Smooth muscle cell (in vitro differentiated cells): ENCODE results near the gene TMEM14B. TPM values are rescaled to one million over a fixed set of nuclear protein-coding genes. Genes with fewer than 3 reads are reported as not detected.

Source experiments
- DNase-seq: peaks from one replicate; lab custom pipeline; 2025; ENCODE audit not compliant: unreplicated experiment; lab: John Stamatoyannopoulos, UW
- H2AFZ ChIP-seq: fragments of 200-600 bp; sonication (generic); 2 replicates; pipeline ENCODE4 v1.6.0; 2016; ENCODE audit warnings: antibody characterized with exemption, low read depth, mild to moderate bottlenecking
- H3F3A ChIP-seq: fragments of 200-600 bp; sonication (generic); 2 replicates; pipeline ENCODE4 v1.6.0; 2017; ENCODE audit warnings: antibody characterized with exemption, low read depth
- H3K27ac ChIP-seq: fragments of 200-600 bp; sonication (generic); 2 replicates; pipeline ENCODE4 v1.5.1; 2016; ENCODE audit warnings: low read depth, mild to moderate bottlenecking
- H3K27me3 ChIP-seq: fragments of 200-600 bp; sonication (generic); 2 replicates; pipeline ENCODE4 v1.6.1; 2016; ENCODE audit warnings: low read depth, mild to moderate bottlenecking
- H3K36me3 ChIP-seq: fragments of 200-600 bp; sonication (generic); 2 replicates; pipeline ENCODE4 v1.5.1; 2016; ENCODE audit warnings: low read depth
- H3K4me1 ChIP-seq: fragments of 200-600 bp; sonication (generic); 2 replicates; pipeline ENCODE4 v1.5.1; 2016; ENCODE audit warnings: low read depth
- H3K4me2 ChIP-seq: fragments of 200-600 bp; sonication (generic); 2 replicates; pipeline ENCODE4 v1.6.0; 2016; ENCODE audit warnings: mild to moderate bottlenecking
- H3K4me3 ChIP-seq: fragments of 200-600 bp; sonication (generic); 2 replicates; pipeline ENCODE4 v1.5.1; 2016; ENCODE audit warnings: mild to moderate bottlenecking
- H3K79me2 ChIP-seq: fragments of 200-600 bp; sonication (generic); 2 replicates; pipeline ENCODE4 v1.6.0; 2016; ENCODE audit warnings: low read depth, mild to moderate bottlenecking
- H3K9ac ChIP-seq: fragments of 200-600 bp; sonication (generic); 2 replicates; pipeline ENCODE4 v1.6.0; 2016; ENCODE audit warnings: low read depth
- H3K9me3 ChIP-seq: fragments of 200-600 bp; sonication (generic); replicated peaks from 2 replicates; pipeline ENCODE4 v1.5.1; 2016; ENCODE audit warnings: low read depth
- H4K20me1 ChIP-seq: fragments of 200-600 bp; sonication (generic); 2 replicates; pipeline ENCODE4 v1.6.0; 2016; ENCODE audit warnings: low read depth
- CTCF ChIP-seq: fragments of 200-600 bp; sonication (generic); IDR thresholded peaks from 2 replicates; pipeline ENCODE4 v1.5.1; 2017; ENCODE audit warnings: borderline replicate concordance, mild to moderate bottlenecking, antibody characterized with exemption; ENCODE audit not compliant: insufficient read depth, poor library complexity, severe bottlenecking
- WGBS: methylation state at CpG from one replicate; pipeline ENCODE4 v1.1.7; 2016; ENCODE audit warnings: low lambda C conversion rate; 5-methylcytosine and 5-hydroxymethylcytosine counted together
- polyA plus RNA-seq: library from polyadenylated mRNA; unstranded; fragments of >200 nt; fragmentation: Nextera tagmentation; extraction: Ambion mirVana; gene quantifications from 2 replicates; pipeline ENCODE4 v1.2.1, GENCODE V29; 2016
- total RNA-seq: library from RNA; depleted of rRNA; stranded (reverse); fragments of >200 nt; gene quantifications from 2 replicates; pipeline ENCODE4 v1.2.3, GENCODE V29; 2014

TMEM14B gene
- total and polyA plus RNA-seq, 2 experiments from 2014 or later: 72.2 to 95.4 TPM

GRCh38 chr6:10722820-10723566 lies 24.6 kb upstream of the TMEM14B start, which contains the start of gene TMEM14C:
TSS of gene TMEM14C (plus strand) at chr6:10723070. CDS start at chr6:10724614, 1,544 bp downstream.
- H3K27me3 ChIP-seq: no peaks in the 10 kb centered on the region
- no peaks in the 10 kb centered on the region for H4K20me1 ChIP-seq
- TF ChIP-seq CTCF: no peak
- H3K4me1 ChIP-seq: peaks cover 28% of the 10 kb centered on the region
- H2AFZ ChIP-seq: peak within 1 kb of the TSS; percentile 94
- under 1% methylated on average over 54 of the region's 55 CpGs for WGBS
- peak within 1 kb of the TSS; percentile 77 for H3K27ac ChIP-seq
- H3F3A ChIP-seq: peaks cover 13% of the 10 kb centered on the region
- H3K36me3 ChIP-seq: peaks cover 8% of the 10 kb centered on the region
- H3K9ac ChIP-seq: peak within 1 kb of the TSS; percentile 85
- peaks cover 12% of the 10 kb centered on the region for H3K79me2 ChIP-seq
- H3K4me3 ChIP-seq: peak within 1 kb of the TSS; percentile 79
- H3K4me2 ChIP-seq: peak within 1 kb of the TSS; percentile 90
- peak; percentile 92 for DNase-seq
- no peaks in the 10 kb centered on the region for H3K9me3 ChIP-seq

GRCh38 chr6:10723567-10723881 lies 24.1 kb upstream of the TMEM14B start:
- no peaks in the 10 kb centered on the region for H3K9me3 ChIP-seq
- peak overlapping the region; percentile 77 for H3K27ac ChIP-seq
- no peaks in the 10 kb centered on the region for H4K20me1 ChIP-seq
- H3K4me2 ChIP-seq: peak overlapping the region; percentile 90
- H2AFZ ChIP-seq: no peak overlapping the region
- peaks cover 13% of the 10 kb centered on the region for H3F3A ChIP-seq
- peaks cover 26% of the 10 kb centered on the region for H3K4me1 ChIP-seq
- DNase-seq: no peak
- H3K9ac ChIP-seq: peak overlapping the region; percentile 85
- H3K27me3 ChIP-seq: no peaks in the 10 kb centered on the region
- no peak for TF ChIP-seq CTCF
- peak overlapping the region; percentile 79 for H3K4me3 ChIP-seq
- H3K79me2 ChIP-seq: peaks cover 12% of the 10 kb centered on the region
- peaks cover 8% of the 10 kb centered on the region for H3K36me3 ChIP-seq
- WGBS: 47% methylated on average over 7 of the region's 7 CpGs

GRCh38 chr6:10725044-10725443 lies 22.6 kb upstream of the TMEM14B start:
- H3K36me3 ChIP-seq: peaks cover 11% of the 10 kb centered on the region
- H3K4me3 ChIP-seq: no peak overlapping the region
- H3K4me2 ChIP-seq: no peak overlapping the region
- H3K9me3 ChIP-seq: no peaks in the 10 kb centered on the region
- peaks cover 21% of the 10 kb centered on the region for H3K4me1 ChIP-seq
- H2AFZ ChIP-seq: no peak overlapping the region
- no peaks in the 10 kb centered on the region for H4K20me1 ChIP-seq
- TF ChIP-seq CTCF: no peak
- H3K79me2 ChIP-seq: peaks cover 12% of the 10 kb centered on the region
- H3K27ac ChIP-seq: no peak overlapping the region
- DNase-seq: no peak
- 68% methylated on average over 6 of the region's 6 CpGs for WGBS
- no peak overlapping the region for H3K9ac ChIP-seq
- H3F3A ChIP-seq: peaks cover 13% of the 10 kb centered on the region
- H3K27me3 ChIP-seq: no peaks in the 10 kb centered on the region

- DNase-seq: no peak
- no peak for TF ChIP-seq CTCF
- WGBS: 93% methylated on average over 9 of the region's 9 CpGs
These were observed 21.9 kb upstream of the TMEM14B start for GRCh38 chr6:10725716-10726115.

More at GRCh38 chr6:10725716-10726115, 21.9 kb upstream of the TMEM14B start:
- Histone ChIP-seq H3K4me3 (no peak overlapping the region), H3K27me3 (no peaks in the 10 kb centered on the region), H3K27ac (no peak overlapping the region), H3K9ac (no peak overlapping the region), H3K4me1 (peaks cover 21% of the 10 kb centered on the region), H4K20me1 (no peaks in the 10 kb centered on the region), H3F3A (peaks cover 13% of the 10 kb centered on the region), H2AFZ (no peak overlapping the region), H3K79me2 (peaks cover 12% of the 10 kb centered on the region), H3K36me3 (peaks cover 15% of the 10 kb centered on the region), H3K4me2 (no peak overlapping the region), H3K9me3 (no peaks in the 10 kb centered on the region)
